GM19324 (cell line): Measurements from ENCODE around the gene MZB1.
A peak's percentile ranks its signal among the peaks of the same experiment; 100 is the strongest.
"Not testable (repeated sequence)": the region's sequence is repeated elsewhere in the genome, so short reads cannot be mapped to it uniquely, and the experiment has no call there.

Source experiments
- ATAC-seq: cut with Tn5 transposase; IDR thresholded peaks from one replicate; pipeline ENCODE4 v1.9.1; 2021; ENCODE audit warnings: mild to moderate bottlenecking, moderate library complexity; ENCODE audit not compliant: unreplicated experiment, low FRiP score

MZB1 gene

GRCh38 chr5:139393497-139394122, 3.9 kb upstream of the MZB1 start:
- ATAC-seq: no peak

- peak; percentile 42 for ATAC-seq
Observed at GRCh38 chr5:139392678-139393496, 3.2 kb upstream of the MZB1 start.

- ATAC-seq: no peak
Observed at GRCh38 chr5:139392324-139392677, 2.6 kb upstream of the MZB1 start.

- ATAC-seq: no peak
Observed at GRCh38 chr5:139391570-139392323, 2.0 kb upstream of the MZB1 start.

GRCh38 chr5:139390639-139391569, 1.2 kb upstream of the MZB1 start:
- no peak for ATAC-seq

- no peak for ATAC-seq
Observed at GRCh38 chr5:139388198-139388821, 1.4 kb downstream of the MZB1 start.

- ATAC-seq: no peak
Observed at GRCh38 chr5:139387611-139388197, 2.0 kb downstream of the MZB1 start.

GRCh38 chr5:139386956-139387355, 2.8 kb downstream of the MZB1 start:
- ATAC-seq: not testable (repeated sequence)

- no peak for ATAC-seq
Observed at GRCh38 chr5:139386050-139386438, 3.7 kb downstream of the MZB1 start.

DNA sequence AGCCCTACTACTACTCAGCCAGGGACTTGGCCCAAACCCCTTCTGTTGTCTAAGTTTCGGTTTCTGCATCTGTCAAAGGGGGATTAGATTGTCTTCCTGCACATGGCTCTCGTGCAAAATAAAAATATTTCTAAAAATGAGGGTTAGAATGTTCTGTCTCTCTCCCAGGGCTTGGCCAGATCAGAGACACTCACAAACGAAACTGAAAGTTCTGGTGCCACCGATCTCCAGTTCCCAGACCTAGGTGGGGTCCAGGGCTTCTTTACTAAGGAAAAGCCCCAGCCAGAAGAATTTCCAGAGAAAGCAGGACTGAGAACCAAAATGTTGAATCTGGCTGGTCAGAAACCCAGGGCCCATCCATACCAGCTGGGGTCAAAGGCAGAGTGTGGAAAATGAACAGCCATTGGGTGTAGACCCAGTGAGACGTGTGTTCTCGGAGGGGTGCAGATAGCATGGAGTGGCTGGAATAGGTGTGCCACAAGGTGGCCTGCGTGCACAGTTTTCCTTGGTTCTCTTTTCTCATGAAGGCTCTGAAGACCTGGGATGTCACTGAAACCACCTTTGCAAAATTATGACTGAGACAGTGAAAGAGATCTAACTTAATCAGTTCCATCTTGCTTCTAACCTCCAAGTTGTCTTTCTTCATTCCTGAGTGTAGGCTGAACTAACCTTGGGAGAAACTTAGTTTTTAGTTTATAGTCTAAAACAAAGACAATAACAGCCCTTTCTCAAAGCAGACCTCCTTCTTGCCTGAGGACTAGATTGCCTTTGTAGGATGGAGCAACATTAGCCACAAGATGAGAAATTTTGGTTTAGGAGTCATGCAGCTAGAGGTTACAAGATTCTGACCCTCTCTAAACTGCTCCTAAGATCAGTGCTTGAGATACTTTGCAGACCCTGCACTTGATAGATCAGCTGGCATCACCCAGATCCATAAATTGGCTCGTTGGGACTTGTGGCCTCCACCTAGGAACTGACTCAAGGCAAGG, 4.4 kb downstream of the MZB1 start:
- ATAC-seq: no peak

DNA sequence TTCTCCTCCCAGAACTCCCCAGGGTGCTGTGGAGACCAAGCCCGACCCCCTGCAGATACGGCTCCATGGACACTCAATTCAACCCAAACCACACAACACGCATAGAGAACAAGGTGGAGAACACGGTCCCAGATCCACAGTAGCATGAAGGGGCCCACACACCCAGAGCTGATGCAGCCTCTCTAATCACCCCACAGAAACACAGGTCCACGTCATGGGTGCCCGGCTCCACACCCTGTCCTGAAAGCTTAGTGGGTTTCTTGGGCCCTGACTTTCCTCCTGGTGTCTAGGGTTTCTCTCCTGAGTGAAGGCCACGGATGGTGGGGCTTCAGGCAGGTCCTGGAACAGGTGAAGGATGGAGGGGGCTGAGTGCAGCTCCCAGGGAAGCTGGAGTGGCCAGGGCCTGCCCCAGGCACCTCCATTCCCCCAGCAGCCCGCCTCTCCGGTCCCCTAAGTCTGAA, 5.1 kb downstream of the MZB1 start:
- no peak for ATAC-seq

- ATAC-seq: no peak
Observed at GRCh38 chr5:139383993-139384590, 5.6 kb downstream of the MZB1 start.

DNA sequence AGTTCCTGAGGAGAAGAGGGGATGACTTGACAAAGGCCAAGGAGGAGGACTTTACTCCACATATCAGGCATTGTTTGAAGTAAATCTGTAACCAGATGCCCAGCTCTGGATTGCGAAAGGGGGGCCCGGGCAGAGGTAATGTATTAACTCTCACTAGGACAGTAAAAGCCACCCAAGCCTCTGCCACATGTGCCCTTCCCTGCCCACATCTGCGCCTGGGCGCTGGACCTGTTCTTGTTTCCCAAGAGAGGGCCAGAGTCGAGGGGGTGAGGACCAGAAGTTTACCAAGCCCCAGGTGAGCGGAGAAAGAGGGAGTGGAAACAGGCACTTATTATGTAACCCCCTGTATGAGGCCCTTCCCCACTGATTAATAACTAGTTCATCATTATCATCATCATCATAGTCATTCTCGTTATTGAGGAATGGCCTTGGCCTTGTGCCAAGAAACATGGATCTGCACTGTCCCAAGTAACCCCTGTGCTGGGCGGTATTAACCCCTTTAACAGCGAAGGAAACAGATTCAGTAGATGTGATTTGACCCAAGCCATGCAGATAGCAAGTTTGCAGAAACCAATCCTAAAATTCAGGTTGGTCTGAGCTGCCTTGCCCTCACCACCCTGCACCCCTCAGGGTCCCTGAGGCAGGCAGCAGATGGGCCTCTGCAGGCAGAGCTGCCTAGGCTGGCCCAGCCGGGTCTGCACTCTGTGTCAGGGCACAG, 6.3 kb downstream of the MZB1 start, which contains the start of gene SLC23A1:
Gene SLC23A1, minus strand, starts transcription at position 23 of the 718 bp plus-strand sequence. CDS start 44 bp downstream, outside the sequence.
- ATAC-seq: no peak

DNA sequence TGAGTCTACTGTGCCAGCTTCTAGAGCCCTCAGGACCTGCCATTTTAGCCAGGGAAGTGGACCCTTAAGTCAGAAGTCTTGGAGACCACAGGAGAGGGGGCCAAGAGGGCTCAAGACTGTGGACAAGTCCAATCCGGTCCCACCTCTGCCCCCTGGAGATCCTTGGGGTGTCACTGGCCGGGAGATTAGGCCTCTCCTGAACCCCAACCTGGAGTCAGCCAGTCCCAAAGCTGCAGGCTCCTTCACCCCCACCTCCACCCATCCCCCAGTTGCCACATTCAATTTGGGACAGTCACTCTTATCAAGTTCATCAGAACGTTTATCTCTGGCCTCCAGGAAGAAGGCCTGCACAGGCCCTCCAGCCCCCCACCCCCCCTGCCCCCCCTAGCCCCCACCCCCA, 6.9 kb downstream of the MZB1 start:
- no peak for ATAC-seq

DNA sequence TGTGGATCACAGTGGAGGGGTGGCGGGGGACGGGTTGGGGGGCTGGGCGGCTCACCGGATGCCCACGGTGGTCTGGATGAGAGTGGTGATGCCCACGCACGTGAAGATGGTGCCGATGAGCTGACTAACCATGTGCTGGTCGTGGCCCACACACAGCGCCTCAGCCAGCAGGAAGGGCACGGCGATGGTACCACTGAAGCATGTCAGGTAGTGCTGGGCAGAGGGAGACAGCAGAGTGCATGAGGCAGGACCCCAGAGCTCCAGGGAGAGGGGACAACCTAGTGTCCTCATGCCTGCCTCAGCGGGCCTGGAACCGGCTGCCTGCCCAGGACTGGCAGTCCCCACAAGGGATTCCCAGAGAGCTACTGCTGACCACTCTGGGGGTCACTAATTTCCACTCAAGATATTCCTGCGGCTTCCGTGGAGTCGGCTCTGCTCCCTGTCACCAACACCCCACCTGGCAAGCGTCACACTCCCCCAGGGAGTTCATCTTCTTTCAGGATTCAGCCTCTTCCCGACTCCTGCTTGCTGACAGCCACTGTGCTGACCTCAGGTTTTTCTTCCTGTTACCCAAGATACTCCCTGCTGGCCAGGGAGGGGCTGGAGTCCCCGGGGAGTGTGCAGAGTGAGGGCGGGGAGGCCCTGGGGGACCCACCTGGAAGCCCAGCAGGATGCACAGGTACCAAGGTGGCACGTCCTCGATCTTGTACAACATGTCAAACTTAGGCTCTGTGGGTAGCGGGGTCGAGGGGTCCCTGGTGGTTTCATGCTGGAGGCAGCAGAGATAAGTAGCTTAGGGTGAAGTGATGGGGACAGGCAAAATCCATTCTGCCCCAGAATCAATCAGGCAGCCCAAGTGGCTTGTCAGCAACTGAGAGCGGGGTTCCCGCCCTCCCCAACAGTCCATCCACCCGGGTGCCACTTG, 7.6 kb downstream of the MZB1 start:
- no peak for ATAC-seq
